OCI-LY7 (cell line): Measurements from ENCODE around the gene TYW5.

Source experiments
- EZH2phosphoT487 ChIP-seq: fragments of 200-600 bp; sonication (generic); IDR thresholded peaks from 2 replicates; pipeline ENCODE4 v1.6.1; 2018; ENCODE audit warnings: low read depth, borderline replicate concordance, mild to moderate bottlenecking, mixed run types, antibody characterized with exemption, low read length, moderate library complexity, mixed read lengths
- TF ChIP-seq, protein P1 (sequence below): fragments of 200-600 bp; sonication (generic); conservative IDR thresholded peaks from 2 replicates; pipeline ENCODE4 v1.5.1; 2014; ENCODE audit warnings: mild to moderate bottlenecking, antibody characterized with exemption, low read length, moderate library complexity, mixed read lengths

DNA sequence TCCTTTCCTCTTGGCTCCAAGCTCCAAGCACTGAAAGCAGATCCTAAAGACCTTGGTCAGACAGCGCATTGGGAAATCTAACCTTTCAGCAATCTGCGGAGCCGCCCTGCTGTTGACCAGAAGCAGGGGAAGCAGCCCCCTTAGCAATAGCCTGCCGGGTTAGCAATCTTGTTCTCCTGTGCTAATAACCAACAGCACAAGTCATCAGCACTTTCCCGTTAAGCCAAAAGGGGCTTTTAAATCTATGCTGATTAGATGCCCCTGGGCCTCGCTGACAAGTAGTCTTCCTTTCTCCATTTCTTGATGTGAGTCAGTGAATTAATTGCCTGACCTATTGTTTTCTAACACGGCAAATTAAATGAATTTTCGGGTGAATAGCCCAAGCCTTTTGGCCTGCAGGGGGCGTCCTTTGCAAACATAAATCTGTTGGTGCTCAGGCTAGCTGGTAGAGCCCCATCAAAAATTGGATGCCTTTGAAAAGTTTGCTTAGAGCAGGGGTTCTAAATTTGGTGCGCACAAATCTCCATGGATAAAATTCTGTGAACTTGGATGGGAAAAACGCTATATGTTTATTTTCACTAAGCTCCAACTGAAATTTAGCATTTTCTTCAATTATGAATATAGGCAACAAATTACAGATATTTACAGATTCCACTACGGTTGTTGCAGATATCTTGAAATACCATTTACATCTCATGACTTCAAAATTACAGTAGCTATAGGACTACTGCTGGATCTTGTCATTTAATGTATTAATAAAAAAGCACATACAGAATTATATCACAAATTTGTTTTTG, 24.7 kb upstream of the TYW5 start:
- TF ChIP-seq, protein P1, sequence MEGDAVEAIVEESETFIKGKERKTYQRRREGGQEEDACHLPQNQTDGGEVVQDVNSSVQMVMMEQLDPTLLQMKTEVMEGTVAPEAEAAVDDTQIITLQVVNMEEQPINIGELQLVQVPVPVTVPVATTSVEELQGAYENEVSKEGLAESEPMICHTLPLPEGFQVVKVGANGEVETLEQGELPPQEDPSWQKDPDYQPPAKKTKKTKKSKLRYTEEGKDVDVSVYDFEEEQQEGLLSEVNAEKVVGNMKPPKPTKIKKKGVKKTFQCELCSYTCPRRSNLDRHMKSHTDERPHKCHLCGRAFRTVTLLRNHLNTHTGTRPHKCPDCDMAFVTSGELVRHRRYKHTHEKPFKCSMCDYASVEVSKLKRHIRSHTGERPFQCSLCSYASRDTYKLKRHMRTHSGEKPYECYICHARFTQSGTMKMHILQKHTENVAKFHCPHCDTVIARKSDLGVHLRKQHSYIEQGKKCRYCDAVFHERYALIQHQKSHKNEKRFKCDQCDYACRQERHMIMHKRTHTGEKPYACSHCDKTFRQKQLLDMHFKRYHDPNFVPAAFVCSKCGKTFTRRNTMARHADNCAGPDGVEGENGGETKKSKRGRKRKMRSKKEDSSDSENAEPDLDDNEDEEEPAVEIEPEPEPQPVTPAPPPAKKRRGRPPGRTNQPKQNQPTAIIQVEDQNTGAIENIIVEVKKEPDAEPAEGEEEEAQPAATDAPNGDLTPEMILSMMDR: peak; percentile 95
- TF ChIP-seq EZH2phosphoT487: no peak
